SK-N-SH (cell line): ENCODE measurements around the gene C22orf15. TPM values are rescaled to one million over a fixed set of nuclear protein-coding genes. Genes with fewer than 3 reads are reported as not detected.

Experiments
- CTCF ChIA-PET: fragments of 300-600, 350-600 bp; formaldehyde crosslinking; extraction: SDS; loops from one replicate; lab custom pipeline; 2021; lab: Yijun Ruan, JAX
- POLR2A ChIA-PET: fragments of 350-600 bp; sonication (Branson Sonifier 250); formaldehyde crosslinking; extraction: SDS; loops from one replicate; lab custom pipeline; 2020; ENCODE audit warnings: antibody characterized with exemption, inconsistent platforms; lab: Yijun Ruan, JAX
- DNase-seq: peaks from one replicate; pipeline ENCODE4 v3.0.0; 2012
- H2AFZ ChIP-seq: fragments of 200-600 bp; sonication (generic); 2 replicates; pipeline ENCODE4 v1.8.1; 2016; ENCODE audit warnings: antibody characterized with exemption, mild to moderate bottlenecking, low read depth
- H3F3A ChIP-seq: fragments of 200-600 bp; sonication (generic); replicated peaks from 2 replicates; pipeline ENCODE3; 2016; ENCODE audit warnings: antibody characterized with exemption, mild to moderate bottlenecking; ENCODE audit not compliant: insufficient read depth
- H3K27ac ChIP-seq, 2 experiments: fragments of 200-500 bp in 1 of 2; fragments of 200-600 bp in 1 of 2; sonication (Bioruptor generic) in 1 of 2; sonication (generic), shearing (Covaris generic) in 1 of 2; 2 replicates each; pipeline versions ENCODE4 v1.5.1 to v1.6.1; 2014 to 2016; ENCODE audit warnings: low read depth in 2 of 2, inconsistent platforms in 1 of 2, low read length in 1 of 2, mild to moderate bottlenecking in 1 of 2, mixed read lengths in 1 of 2
- H3K27me3 ChIP-seq: fragments of 200-600 bp; sonication (generic), shearing (Covaris generic); 2 replicates; pipeline ENCODE4 v1.6.1; 2016; ENCODE audit warnings: mixed run types; ENCODE audit not compliant: insufficient read depth
- H3K36me3 ChIP-seq, 2 experiments: fragments of 200-500 bp in 1 of 2; fragments of 200-600 bp in 1 of 2; sonication (Bioruptor generic) in 1 of 2; sonication (generic) in 1 of 2; replicated peaks in 1 of 2; 2 replicates each; pipeline versions ENCODE3 to v1.5.1; 2014 to 2016; ENCODE audit warnings: low read length in 1 of 2, mild to moderate bottlenecking in 1 of 2; ENCODE audit not compliant: insufficient read depth in 2 of 2, control insufficient read depth in 1 of 2
- H3K4me1 ChIP-seq, 2 experiments: fragments of 200-500 bp in 1 of 2; fragments of 200-600 bp in 1 of 2; sonication (Bioruptor generic) in 1 of 2; sonication (generic), shearing (Covaris generic) in 1 of 2; 2 replicates each; pipeline versions ENCODE4 v1.5.1 to v1.6.1; 2014 to 2016; ENCODE audit warnings: low read depth in 1 of 2, low read length in 1 of 2, mixed run types in 1 of 2; ENCODE audit not compliant: insufficient read depth in 2 of 2, control insufficient read depth in 1 of 2
- H3K4me2 ChIP-seq: fragments of 200-600 bp; sonication (generic), shearing (Covaris generic); 2 replicates; pipeline ENCODE4 v1.6.1; 2017; ENCODE audit warnings: mixed run types
- H3K4me3 ChIP-seq, 2 experiments: fragments of 200-500 bp in 1 of 2; fragments of 200-600 bp in 1 of 2; sonication (Bioruptor generic) in 1 of 2; sonication (generic), shearing (Covaris generic) in 1 of 2; 2 replicates each; pipeline versions ENCODE4 v1.5.1 to v1.8.1; 2014 to 2016; ENCODE audit warnings: low read depth in 2 of 2, inconsistent platforms in 1 of 2, low read length in 1 of 2, mild to moderate bottlenecking in 1 of 2, mixed read lengths in 1 of 2, moderate library complexity in 1 of 2
- H3K79me2 ChIP-seq: fragments of 200-600 bp; sonication (generic); 2 replicates; pipeline ENCODE4 v1.8.1; 2017; ENCODE audit warnings: mild to moderate bottlenecking; ENCODE audit not compliant: insufficient read depth
- H3K9ac ChIP-seq: fragments of 200-600 bp; sonication (generic); 2 replicates; pipeline ENCODE4 v1.6.1; 2017; ENCODE audit warnings: mixed run types
- H3K9me2 ChIP-seq: fragments of 200-600 bp; sonication (generic); 2 replicates; pipeline ENCODE4 v1.6.1; 2017; ENCODE audit warnings: mixed run types
- H3K9me3 ChIP-seq: fragments of 200-600 bp; sonication (generic); 2 replicates; pipeline ENCODE4 v1.6.1; 2017; ENCODE audit warnings: mixed run types, mild to moderate bottlenecking, moderate library complexity
- H4K20me1 ChIP-seq: fragments of 200-600 bp; sonication (generic); 2 replicates; pipeline ENCODE4 v1.6.1; 2017; ENCODE audit warnings: mild to moderate bottlenecking, mixed run types; ENCODE audit not compliant: insufficient read depth
- EZH2phosphoT487 ChIP-seq: fragments of 200-600 bp; sonication (generic); IDR thresholded peaks from 2 replicates; pipeline ENCODE4 v1.6.1; 2017; ENCODE audit warnings: low read depth, mixed run types, mild to moderate bottlenecking, antibody characterized with exemption, moderate library complexity, borderline replicate concordance
- FOSL2 ChIP-seq: IDR thresholded peaks from 2 replicates; pipeline ENCODE4 v1.4.0; 2012; ENCODE audit warnings: low read depth, mild to moderate bottlenecking, moderate library complexity, borderline replicate concordance
- GABPA ChIP-seq: IDR thresholded peaks from 2 replicates; pipeline ENCODE4 v1.4.0; 2012; ENCODE audit warnings: low read depth, mild to moderate bottlenecking
- GATA2 ChIP-seq: sonication (generic); formaldehyde crosslinking; IDR thresholded peaks from 2 replicates; pipeline ENCODE4 v1.5.0; 2020; ENCODE audit warnings: mild to moderate bottlenecking, missing genetic modification reagents
- JUND ChIP-seq: IDR thresholded peaks from 2 replicates; pipeline ENCODE4 v1.4.0; 2012
- MEF2A ChIP-seq: IDR thresholded peaks from 2 replicates; pipeline ENCODE4 v1.4.0; 2012; ENCODE audit warnings: low read depth, borderline replicate concordance
- MXI1 ChIP-seq: IDR thresholded peaks from 2 replicates; pipeline ENCODE4 v1.6.1; 2012; ENCODE audit warnings: mild to moderate bottlenecking, low read depth, low read length, improper control_type of control experiment
- NRF1 ChIP-seq: IDR thresholded peaks from 2 replicates; pipeline ENCODE4 v1.6.1; 2012; ENCODE audit warnings: low read depth, mild to moderate bottlenecking, low read length
- REST ChIP-seq: IDR thresholded peaks from 2 replicates; pipeline ENCODE4 v1.6.1; 2012; ENCODE audit warnings: mild to moderate bottlenecking, low read depth, low read length, moderate library complexity
- RXRA ChIP-seq: IDR thresholded peaks from 2 replicates; pipeline ENCODE4 v1.4.0; 2012; ENCODE audit warnings: low read depth, mild to moderate bottlenecking, borderline replicate concordance
- SIN3A ChIP-seq: IDR thresholded peaks from 2 replicates; pipeline ENCODE4 v1.6.1; 2012; ENCODE audit warnings: low read depth, mild to moderate bottlenecking, low read length, moderate library complexity, borderline replicate concordance
- SMC3 ChIP-seq: IDR thresholded peaks from 2 replicates; pipeline ENCODE4 v1.6.1; 2012; ENCODE audit warnings: low read depth, low read length, improper control_type of control experiment
- TCF12 ChIP-seq: IDR thresholded peaks from 2 replicates; pipeline ENCODE4 v1.4.0; 2012
- TEAD4 ChIP-seq: IDR thresholded peaks from 2 replicates; pipeline ENCODE4 v1.4.0; 2012; ENCODE audit warnings: mild to moderate bottlenecking, borderline replicate concordance; ENCODE audit not compliant: insufficient read depth
- ZBTB33 ChIP-seq: IDR thresholded peaks from 2 replicates; pipeline ENCODE4 v1.4.0; 2012; ENCODE audit warnings: low read depth, borderline replicate concordance
- WGBS: methylation state at CpG from one replicate; pipeline ENCODE4 v1.1.6; 2017; ENCODE audit warnings: low lambda C conversion rate; 5-methylcytosine and 5-hydroxymethylcytosine counted together
- polyA plus RNA-seq, 3 experiments: library from polyadenylated mRNA; depleted of rRNA; stranded (reverse); fragments of >200 nt; gene quantifications; 2 replicates each; pipeline ENCODE4 v1.2.3, GENCODE V29; 2012
- TF ChIP-seq, protein P1 (sequence below): IDR thresholded peaks from 2 replicates; pipeline ENCODE4 v1.4.0; 2012; ENCODE audit warnings: low read depth, borderline replicate concordance
- TF ChIP-seq, protein P2 (sequence below): fragments of 150-350 bp; IDR thresholded peaks from 2 replicates; pipeline ENCODE4 v1.6.1; 2017; ENCODE audit warnings: antibody characterized with exemption, low read length, low read depth, borderline replicate concordance

The C22orf15 gene
- polyA plus RNA-seq, 1 of the 3 experiments (the other 2 are of a cell fraction), result 1.6 TPM

GRCh38 chr22:23745791-23746190 is 17.0 kb upstream of the C22orf15 start:
- ChIA-PET CTCF (no interaction called here), POLR2A (interaction anchor here (0.5 kb wide), 1 partner anchor 53 kb away, joined by 5 read pairs; no protein-coding TSS in a partner anchor)
- H3K9ac ChIP-seq, result no peak overlapping the region
- H4K20me1 ChIP-seq, result no peaks in the 10 kb centered on the region
- no peaks in the 10 kb centered on the region for H3K9me2 ChIP-seq
- H3K79me2 ChIP-seq, result peaks cover 34% of the 10 kb centered on the region
- TF ChIP-seq MXI1 (no peak), RXRA (no peak), ZBTB33 (no peak), MEF2A (no peak), NRF1 (no peak), JUND (no peak), EZH2phosphoT487 (no peak), GATA2 (CRISPR knock-in tag) (no peak), TCF12 (no peak), SIN3A (no peak), SMC3 (no peak), FOSL2 (no peak), TEAD4 (no peak), REST (no peak), GABPA (no peak)
- TF ChIP-seq, protein P1, sequence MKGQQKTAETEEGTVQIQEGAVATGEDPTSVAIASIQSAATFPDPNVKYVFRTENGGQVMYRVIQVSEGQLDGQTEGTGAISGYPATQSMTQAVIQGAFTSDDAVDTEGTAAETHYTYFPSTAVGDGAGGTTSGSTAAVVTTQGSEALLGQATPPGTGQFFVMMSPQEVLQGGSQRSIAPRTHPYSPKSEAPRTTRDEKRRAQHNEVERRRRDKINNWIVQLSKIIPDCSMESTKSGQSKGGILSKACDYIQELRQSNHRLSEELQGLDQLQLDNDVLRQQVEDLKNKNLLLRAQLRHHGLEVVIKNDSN, result no peak
- TF ChIP-seq, protein P2, sequence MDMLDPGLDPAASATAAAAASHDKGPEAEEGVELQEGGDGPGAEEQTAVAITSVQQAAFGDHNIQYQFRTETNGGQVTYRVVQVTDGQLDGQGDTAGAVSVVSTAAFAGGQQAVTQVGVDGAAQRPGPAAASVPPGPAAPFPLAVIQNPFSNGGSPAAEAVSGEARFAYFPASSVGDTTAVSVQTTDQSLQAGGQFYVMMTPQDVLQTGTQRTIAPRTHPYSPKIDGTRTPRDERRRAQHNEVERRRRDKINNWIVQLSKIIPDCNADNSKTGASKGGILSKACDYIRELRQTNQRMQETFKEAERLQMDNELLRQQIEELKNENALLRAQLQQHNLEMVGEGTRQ, result no peak
- H2AFZ ChIP-seq, result no peak overlapping the region
- 96% methylated on average over 6 of the region's 6 CpGs for WGBS
- H3K9me3 ChIP-seq, result no peaks in the 10 kb centered on the region
- peaks cover 8 to 32% of the 10 kb centered on the region in 2 experiments for H3K36me3 ChIP-seq
- H3F3A ChIP-seq, result no peaks in the 10 kb centered on the region
- no peak overlapping the region for H3K27ac ChIP-seq
- peaks cover 0 to 7% of the 10 kb centered on the region in 2 experiments; a peak in 2 of 4 replicates for H3K4me1 ChIP-seq
- no peak overlapping the region for H3K4me2 ChIP-seq
- H3K4me3 ChIP-seq, result no peak overlapping the region
- DNase-seq, result no peak
- H3K27me3 ChIP-seq, result no peaks in the 10 kb centered on the region
